Measurements from ENCODE around the gene C15orf61. TPM values are rescaled to one million over a fixed set of nuclear protein-coding genes. Genes with fewer than 3 reads are reported as not detected.

C15orf61 gene
- 6.6 and 6.9 TPM in 2 replicates for total RNA-seq

GRCh38 chr15:67521029-67521782, at the start of gene C15orf61:
C15orf61 (plus strand) TSS chr15:67521131; CDS start chr15:67521249, 118 bp downstream.
- Mint-ChIP-seq H3K4me3 (peak within 1 kb of the TSS; percentile 95), H3K36me3 (ENCODE audit: low read depth) (peaks cover 5% of the 10 kb centered on the region), H3K27ac (peak within 1 kb of the TSS; percentile 98), H3K4me1 (ENCODE audit: low read depth) (peaks cover 25% of the 10 kb centered on the region), H3K27me3 (ENCODE audit: insufficient read depth) (no peaks in the 10 kb centered on the region), H3K9me3 (no peaks in the 10 kb centered on the region)
- intact Hi-C loops (cut with micrococcal nuclease): loop anchor here (1.0 to 10.0 kb wide), 7 partner anchors 20 to 534 kb away; partner anchors contain the start of genes AAGAB, IQCH, PIAS1 and RNU6-1
- peak; percentile 84 for DNase-seq (ENCODE audit: low spot score)

GRCh38 chr15:67472957-67473356, 48.0 kb upstream of the C15orf61 start:
- Mint-ChIP-seq H3K9me3 (no peaks in the 10 kb centered on the region), H3K4me1 (ENCODE audit: low read depth) (no peaks in the 10 kb centered on the region), H3K4me3 (no peak overlapping the region), H3K36me3 (ENCODE audit: low read depth) (no peaks in the 10 kb centered on the region), H3K27ac (no peak overlapping the region), H3K27me3 (ENCODE audit: insufficient read depth) (peaks cover 2% of the 10 kb centered on the region)
- intact Hi-C loops (cut with micrococcal nuclease): no loop called here
- no peak for DNase-seq (ENCODE audit: low spot score)

GRCh38 chr15:67474405-67475110, 46.4 kb upstream of the C15orf61 start:
- Mint-ChIP-seq H3K27me3 (ENCODE audit: insufficient read depth) (peaks cover 14% of the 10 kb centered on the region), H3K4me3 (no peak overlapping the region), H3K4me1 (ENCODE audit: low read depth) (no peaks in the 10 kb centered on the region), H3K36me3 (ENCODE audit: low read depth) (no peaks in the 10 kb centered on the region), H3K27ac (no peak overlapping the region), H3K9me3 (no peaks in the 10 kb centered on the region)
- no peak for DNase-seq (ENCODE audit: low spot score)
- intact Hi-C loops (cut with micrococcal nuclease): no loop called here

DNA sequence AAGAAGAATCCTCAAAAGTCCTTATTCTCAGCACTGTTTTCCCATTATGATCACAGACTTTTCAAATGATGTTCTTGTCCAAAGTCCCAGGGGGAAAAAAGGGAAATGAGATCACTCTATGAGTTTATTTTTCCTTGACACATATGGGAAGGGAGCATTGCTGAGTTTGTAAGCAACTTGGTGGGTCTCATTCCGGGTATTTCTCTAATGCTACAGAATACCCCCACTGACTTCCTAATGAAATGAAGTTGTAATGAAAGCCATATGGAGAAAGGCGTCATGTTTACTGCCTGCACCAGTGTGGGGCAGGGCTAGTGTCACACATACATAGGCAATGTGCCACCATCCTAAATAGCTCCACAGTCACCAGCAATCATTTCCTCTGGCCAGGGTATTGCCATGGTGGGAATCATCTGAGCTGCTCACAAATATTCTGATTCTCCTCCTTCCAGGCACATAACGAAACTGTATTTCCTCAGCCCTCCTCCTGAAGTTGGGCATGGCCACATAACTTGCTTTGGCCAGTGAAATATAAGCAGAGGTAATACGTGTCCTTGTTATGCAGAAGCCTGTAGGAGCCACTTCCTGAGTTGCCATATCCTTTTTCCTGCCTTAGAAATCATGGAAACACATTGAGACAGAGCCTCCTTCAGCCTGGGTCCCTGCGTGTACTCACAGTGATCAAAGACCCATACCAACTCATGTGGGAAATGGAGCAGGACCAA, 41.0 kb upstream of the C15orf61 start:
- no peaks in the 10 kb centered on the region for H3K4me1 Mint-ChIP-seq (ENCODE audit: low read depth)
- H3K9me3 Mint-ChIP-seq: no peaks in the 10 kb centered on the region
- no peak for DNase-seq (ENCODE audit: low spot score)
- no peaks in the 10 kb centered on the region for H3K36me3 Mint-ChIP-seq (ENCODE audit: low read depth)
- H3K27me3 Mint-ChIP-seq (ENCODE audit: insufficient read depth): peaks cover 22% of the 10 kb centered on the region
- intact Hi-C loops (cut with micrococcal nuclease): no loop called here
- no peak overlapping the region for H3K4me3 Mint-ChIP-seq
- no peak overlapping the region for H3K27ac Mint-ChIP-seq

GRCh38 chr15:67480741-67481140, 40.2 kb upstream of the C15orf61 start:
- Mint-ChIP-seq H3K4me3 (no peak overlapping the region), H3K4me1 (ENCODE audit: low read depth) (no peaks in the 10 kb centered on the region), H3K27me3 (ENCODE audit: insufficient read depth) (peaks cover 24% of the 10 kb centered on the region), H3K9me3 (no peaks in the 10 kb centered on the region), H3K27ac (no peak overlapping the region), H3K36me3 (ENCODE audit: low read depth) (no peaks in the 10 kb centered on the region)
- DNase-seq (ENCODE audit: low spot score): no peak
- intact Hi-C loops (cut with micrococcal nuclease): no loop called here

DNA sequence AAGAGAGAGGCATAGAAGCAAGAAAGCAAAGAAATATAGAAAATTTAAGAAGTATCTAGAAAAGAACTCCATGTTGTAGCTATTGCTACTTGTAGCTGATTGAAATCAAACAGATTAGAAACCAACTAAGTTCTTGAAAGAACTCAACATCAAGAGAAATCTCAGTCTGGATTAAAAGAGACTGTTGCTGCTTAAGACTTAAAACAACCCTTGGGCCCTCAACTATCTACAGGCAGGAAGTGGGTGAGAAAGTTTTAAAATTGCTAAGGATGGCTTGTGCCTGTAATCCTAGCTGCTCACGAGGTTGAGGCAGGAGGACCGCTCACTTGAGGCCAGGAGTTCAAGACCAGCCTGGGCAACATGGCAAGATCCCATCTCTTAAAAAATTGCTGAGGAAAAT, 39.3 kb upstream of the C15orf61 start:
- Mint-ChIP-seq H3K27me3 (ENCODE audit: insufficient read depth) (peaks cover 24% of the 10 kb centered on the region), H3K27ac (peak overlapping the region; percentile 49), H3K36me3 (ENCODE audit: low read depth) (no peaks in the 10 kb centered on the region), H3K4me1 (ENCODE audit: low read depth) (no peaks in the 10 kb centered on the region), H3K4me3 (no peak overlapping the region), H3K9me3 (no peaks in the 10 kb centered on the region)
- no peak for DNase-seq (ENCODE audit: low spot score)
- intact Hi-C loops (cut with micrococcal nuclease): no loop called here

GRCh38 chr15:67495585-67495984, 25.3 kb upstream of the C15orf61 start:
- intact Hi-C loops (cut with micrococcal nuclease): no loop called here
- Mint-ChIP-seq H3K4me1 (ENCODE audit: low read depth) (no peaks in the 10 kb centered on the region), H3K9me3 (no peaks in the 10 kb centered on the region), H3K27ac (no peak overlapping the region), H3K36me3 (ENCODE audit: low read depth) (no peaks in the 10 kb centered on the region), H3K27me3 (ENCODE audit: insufficient read depth) (peaks cover 6% of the 10 kb centered on the region), H3K4me3 (no peak overlapping the region)
- no peak for DNase-seq (ENCODE audit: low spot score)

DNA sequence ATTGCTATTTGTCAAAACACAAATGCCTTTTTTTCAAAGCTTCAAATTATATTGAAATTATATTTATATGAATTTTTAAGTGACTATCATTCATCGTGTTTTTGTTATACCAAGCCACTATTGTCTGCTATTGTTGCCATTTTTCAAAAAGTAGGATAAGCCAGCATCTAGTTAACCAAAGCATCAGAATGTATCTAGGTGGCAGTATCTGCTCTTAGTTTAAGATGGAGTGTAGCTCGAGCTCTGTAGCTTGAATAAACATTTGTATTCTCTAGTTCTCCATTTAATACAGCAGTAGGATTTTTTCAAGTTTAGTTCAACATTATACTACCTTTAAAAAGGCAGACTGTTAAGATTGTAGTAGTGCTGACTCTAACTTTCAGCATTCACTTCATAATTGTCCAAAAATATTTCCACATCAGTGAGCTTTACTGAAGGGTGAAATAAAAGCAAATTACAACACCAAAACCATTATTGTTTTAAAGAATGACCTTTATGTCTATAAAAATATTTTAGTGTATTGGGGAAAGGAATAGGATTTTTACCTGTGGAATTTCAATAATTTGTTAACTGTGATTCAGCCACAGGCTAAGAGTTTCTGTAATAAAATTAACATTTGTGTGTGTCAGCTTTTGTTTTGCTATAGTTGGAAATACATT, 19.6 kb upstream of the C15orf61 start:
- no peaks in the 10 kb centered on the region for H3K4me1 Mint-ChIP-seq (ENCODE audit: low read depth)
- DNase-seq (ENCODE audit: low spot score): no peak
- peaks cover 8% of the 10 kb centered on the region for H3K27me3 Mint-ChIP-seq (ENCODE audit: insufficient read depth)
- no peaks in the 10 kb centered on the region for H3K36me3 Mint-ChIP-seq (ENCODE audit: low read depth)
- H3K27ac Mint-ChIP-seq: no peak overlapping the region
- H3K9me3 Mint-ChIP-seq: no peaks in the 10 kb centered on the region
- intact Hi-C loops (cut with micrococcal nuclease): loop anchor here (2.0 kb wide), 1 partner anchor 335 kb away; no protein-coding TSS in a partner anchor
- no peak overlapping the region for H3K4me3 Mint-ChIP-seq

DNA sequence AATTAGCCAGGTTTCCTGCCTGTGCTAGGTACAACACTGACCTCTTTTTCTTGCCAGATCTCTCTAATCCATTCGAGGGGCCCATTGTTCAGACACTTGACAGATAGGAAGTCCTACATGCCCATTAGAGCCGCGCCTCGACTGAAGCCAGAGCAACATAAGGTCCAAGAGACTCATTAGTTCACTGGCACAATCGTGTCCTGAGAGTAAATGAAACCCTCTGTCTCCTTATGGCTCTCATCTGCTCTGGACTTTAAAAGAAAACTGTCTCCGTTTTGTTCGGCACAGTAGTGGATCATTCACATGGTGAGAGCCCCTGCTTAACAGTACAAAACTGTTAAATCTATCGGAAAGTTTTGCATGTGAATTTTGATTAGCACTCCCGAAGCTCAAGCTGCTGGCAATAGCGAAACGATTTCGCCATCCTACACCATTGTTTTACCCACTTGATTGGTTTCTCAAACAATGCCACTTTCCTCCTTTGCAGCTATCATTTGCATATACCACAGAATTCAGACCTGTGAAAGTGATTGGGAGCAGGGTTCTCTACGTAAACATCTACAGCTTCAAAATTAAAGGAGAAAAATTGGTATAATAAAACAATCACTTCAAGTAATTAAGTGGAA, 19.0 kb upstream of the C15orf61 start:
- Mint-ChIP-seq H3K36me3 (ENCODE audit: low read depth) (no peaks in the 10 kb centered on the region), H3K9me3 (no peaks in the 10 kb centered on the region), H3K27ac (no peak overlapping the region), H3K4me1 (ENCODE audit: low read depth) (no peaks in the 10 kb centered on the region), H3K4me3 (no peak overlapping the region), H3K27me3 (ENCODE audit: insufficient read depth) (peaks cover 8% of the 10 kb centered on the region)
- intact Hi-C loops (cut with micrococcal nuclease): loop anchor here (2.0 kb wide), 1 partner anchor 335 kb away; no protein-coding TSS in a partner anchor
- DNase-seq (ENCODE audit: low spot score): no peak

DNA sequence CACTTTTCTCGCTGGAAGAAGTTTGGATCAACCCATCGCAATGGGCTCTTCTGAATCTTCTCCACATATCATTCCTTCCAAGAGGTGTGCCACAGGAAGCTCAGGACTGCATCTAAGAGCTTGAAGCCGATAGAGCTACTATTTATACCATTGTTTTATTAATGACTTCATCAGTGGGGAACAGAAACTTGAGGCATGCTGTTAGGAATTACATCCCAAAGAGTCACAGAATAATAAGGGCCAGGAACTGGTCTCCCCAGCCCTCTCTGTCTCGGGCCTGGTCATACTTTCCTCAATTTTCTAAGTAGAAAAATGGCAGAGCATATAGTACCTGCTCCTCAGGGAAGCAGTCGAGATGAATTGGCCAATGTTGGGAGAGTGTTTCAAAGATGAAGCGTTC, 16.9 kb upstream of the C15orf61 start:
- Mint-ChIP-seq H3K4me1 (ENCODE audit: low read depth) (no peaks in the 10 kb centered on the region), H3K27ac (no peak overlapping the region), H3K4me3 (no peak overlapping the region), H3K36me3 (ENCODE audit: low read depth) (no peaks in the 10 kb centered on the region), H3K9me3 (no peaks in the 10 kb centered on the region), H3K27me3 (ENCODE audit: insufficient read depth) (peaks cover 6% of the 10 kb centered on the region)
- intact Hi-C loops (cut with micrococcal nuclease): no loop called here
- no peak for DNase-seq (ENCODE audit: low spot score)

GRCh38 chr15:67504796-67505195, 16.1 kb upstream of the C15orf61 start:
- H3K36me3 Mint-ChIP-seq (ENCODE audit: low read depth): no peaks in the 10 kb centered on the region
- intact Hi-C loops (cut with micrococcal nuclease): no loop called here
- no peak overlapping the region for H3K27ac Mint-ChIP-seq
- no peaks in the 10 kb centered on the region for H3K9me3 Mint-ChIP-seq
- no peak for DNase-seq (ENCODE audit: low spot score)
- H3K27me3 Mint-ChIP-seq (ENCODE audit: insufficient read depth): peaks cover 6% of the 10 kb centered on the region
- H3K4me3 Mint-ChIP-seq: no peak overlapping the region
- no peaks in the 10 kb centered on the region for H3K4me1 Mint-ChIP-seq (ENCODE audit: low read depth)
